ENCODE data around the gene SLC26A3.

GRCh38 chr7:107743567-107744344, 59.3 kb downstream of the SLC26A3 start, which contains the start of gene CBLL1:
- TF ChIP-seq GATA2 (IDR thresholded peaks at IDR 0.05; ENCODE audit: low read depth, low read length) (peak; percentile 94), GATA3 (IDR thresholded peaks at IDR 0.05; ENCODE audit: low read depth, low read length) (no peak)
